K562 (cell line): ENCODE results near the gene NFIC. TPM values are rescaled to one million over a fixed set of nuclear protein-coding genes. Genes with fewer than 3 reads are reported as not detected.
A peak's percentile ranks its signal among the peaks of the same experiment; 100 is the strongest.

Experiments
- ARID3B ChIP-seq: fragments of 250-450 bp; sonication (Bioruptor Pico); IDR thresholded peaks from 2 replicates; pipeline ENCODE4 v1.4.0; 2020; ENCODE audit warnings: borderline replicate concordance
- ASH1L ChIP-seq: fragments of 450-650 bp; IDR thresholded peaks from 2 replicates; pipeline ENCODE4 v1.6.1; 2018; ENCODE audit warnings: borderline replicate concordance, mild to moderate bottlenecking, low read depth; ENCODE audit not compliant: partially characterized antibody
- CHD2 ChIP-seq: IDR thresholded peaks from 2 replicates; pipeline ENCODE4 v1.6.1; 2011; ENCODE audit warnings: low read depth, low read length
- CREB5 ChIP-seq: fragments of 250-450 bp; sonication (Bioruptor Pico); IDR thresholded peaks from 2 replicates; pipeline ENCODE4 v1.5.0; 2020; ENCODE audit warnings: mild to moderate bottlenecking
- EP400 ChIP-seq: fragments of 450-650 bp; IDR thresholded peaks from 2 replicates; pipeline ENCODE4 v1.6.1; 2017; ENCODE audit warnings: antibody characterized with exemption, mild to moderate bottlenecking, moderate library complexity
- HNRNPK ChIP-seq: fragments of 200-400 bp; formaldehyde crosslinking; IDR thresholded peaks from one replicate; pipeline ENCODE4 v1.6.1; 2018; ENCODE audit warnings: mild to moderate bottlenecking, low read depth, low read length; ENCODE audit not compliant: poor library complexity, severe bottlenecking
- HNRNPL ChIP-seq: fragments of 200-400 bp; formaldehyde crosslinking; IDR thresholded peaks from 2 replicates; pipeline ENCODE4 v1.6.1; 2017; ENCODE audit warnings: low read depth, mild to moderate bottlenecking, low read length
- MBD2 ChIP-seq: sonication (generic); IDR thresholded peaks from 2 replicates; pipeline ENCODE4 v1.6.1; 2016; ENCODE audit warnings: low read depth, borderline replicate concordance
- MEF2D ChIP-seq: conservative IDR thresholded peaks from 2 replicates; pipeline ENCODE4 v1.6.1; 2016; ENCODE audit warnings: low read depth, missing genetic modification characterization, missing compliant biosample characterization
- NBN ChIP-seq: fragments of 450-650 bp; IDR thresholded peaks from 2 replicates; pipeline ENCODE4 v1.6.1; 2016; ENCODE audit warnings: low read depth, mild to moderate bottlenecking
- RNF219 ChIP-seq: fragments of 250-450 bp; sonication (Bioruptor Pico); IDR thresholded peaks from 2 replicates; pipeline ENCODE4 v1.5.0; 2022; ENCODE audit warnings: mild to moderate bottlenecking
- SIRT6 ChIP-seq: IDR thresholded peaks from one replicate; pipeline ENCODE4 v1.6.1; 2012; ENCODE audit warnings: low read depth, mild to moderate bottlenecking, control low read depth, inconsistent platforms, low read length, moderate library complexity
- U2AF2 ChIP-seq: fragments of 200-400 bp; formaldehyde crosslinking; optimal IDR thresholded peaks from 2 replicates; pipeline ENCODE3; 2017; ENCODE audit warnings: low read depth, mild to moderate bottlenecking, low read length
- WHSC1 ChIP-seq: IDR thresholded peaks from one replicate; pipeline ENCODE4 v1.6.1; 2012; ENCODE audit warnings: low read length, control low read depth, inconsistent platforms
- ZBTB11 ChIP-seq, 3 experiments: fragments of 200-800 bp in 1 of 3; fragments of 250-450 bp in 1 of 3; fragments of 450-650 bp in 1 of 3; sonication (Bioruptor Pico) in 1 of 3; sonication (Bioruptor generic) in 1 of 3; formaldehyde crosslinking in 1 of 3; IDR thresholded peaks; 2 replicates each; pipeline versions ENCODE4 v1.6.1 to v1.8.0; 2016 to 2022; ENCODE audit warnings: mild to moderate bottlenecking in 2 of 3, missing genetic modification characterization in 2 of 3, missing compliant biosample characterization in 1 of 3, moderate library complexity in 1 of 3
- ZNF586 ChIP-seq: fragments of 450-650 bp; formaldehyde crosslinking; conservative IDR thresholded peaks from 2 replicates; pipeline ENCODE4 v1.4.0; 2020; ENCODE audit warnings: mild to moderate bottlenecking, moderate library complexity
- ZNF740 ChIP-seq, 3 experiments: fragments of 200-800 bp in 1 of 3; sonication (Bioruptor generic) in 1 of 3; sonication (generic) in 1 of 3; formaldehyde crosslinking in 1 of 3; IDR thresholded peaks; 2 replicates each; pipeline versions ENCODE4 v1.6.1 to v1.8.0; 2016 to 2022; ENCODE audit warnings: mild to moderate bottlenecking in 2 of 3, missing compliant biosample characterization in 2 of 3, missing genetic modification characterization in 2 of 3, missing genetic modification reagents in 1 of 3
- polyA plus RNA-seq, 8 experiments: library from polyadenylated mRNA; depleted of rRNA in 4 of 8; stranded (reverse) in 5 of 8; unstranded in 3 of 8; fragments of >200 nt; fragmentation: Nextera tagmentation in 2 of 8; fragmentation: Illumina TruSeq in 1 of 8; extraction: Ambion mirVana in 2 of 8; extraction: Trizol in 1 of 8; gene quantifications; 2 replicates each; pipeline versions ENCODE4 v1.2.1 to v1.2.3, GENCODE V29; 2011 to 2014; ENCODE audit warnings: inconsistent platforms in 1 of 8, missing spikeins in 1 of 8
- total RNA-seq, 7 experiments: library from RNA; depleted of rRNA in 6 of 7; stranded (reverse); fragments of >200 nt in 6 of 7; fragmentation: Illumina TruSeq in 2 of 7; extraction: Trizol in 2 of 7; gene quantifications; 2 replicates each; pipeline versions ENCODE4 v1.2.1 to v1.2.3, GENCODE V29; 2011 to 2021; ENCODE audit warnings: low replicate concordance in 1 of 7

Gene NFIC
- total and polyA plus RNA-seq, 9 of the 15 experiments (the other 6 are each of a cell fraction or from before 2014, with no cell fraction given), result 0.71 to 62.1 (median 6.9) TPM

- TF ChIP-seq RNF219 (CRISPR knock-in tag) (no peak), U2AF2 (no peak), CHD2 (peak; percentile 43), MEF2D (tag) (no peak), HNRNPL (no peak), WHSC1 (no peak), EP400 (no peak), ZNF586 (no peak), HNRNPK (no peak), ARID3B (CRISPR knock-in tag) (no peak), MBD2 (peak; percentile 76; the same call in 1 of the 2 replicates), CREB5 (CRISPR knock-in tag) (no peak), ZNF740 (CRISPR knock-in tag; IDR thresholded peaks at IDR 0.05) (no peak), ZNF740 (tag; IDR thresholded peaks at IDR 0.05) (no peak), ASH1L (peak; percentile 69), ZBTB11 (CRISPR knock-in tag; IDR thresholded peaks at IDR 0.05) (no peak), NBN (no peak), SIRT6 (no peak)
These were observed 127.7 kb downstream of the NFIC start (continued) for GRCh38 chr19:3494051-3494450.
